CD4-positive, alpha-beta T cell treated with Interleukin-17A for 4 hours (primary cell): ENCODE results near the gene SPON1.
A peak's percentile ranks its signal among the peaks of the same experiment; 100 is the strongest.
"Not testable (repeated sequence)": the region's sequence is repeated elsewhere in the genome, so short reads cannot be mapped to it uniquely, and the experiment has no call there.

Experiments
- DNase-seq: peaks from one replicate; pipeline ENCODE4 v3.0.0-alpha.2; 2020; ENCODE audit warnings: mixed read lengths

Gene SPON1

GRCh38 chr11:14252501-14252900 lies 290.0 kb downstream of the SPON1 start:
- not testable (repeated sequence) for DNase-seq

DNA sequence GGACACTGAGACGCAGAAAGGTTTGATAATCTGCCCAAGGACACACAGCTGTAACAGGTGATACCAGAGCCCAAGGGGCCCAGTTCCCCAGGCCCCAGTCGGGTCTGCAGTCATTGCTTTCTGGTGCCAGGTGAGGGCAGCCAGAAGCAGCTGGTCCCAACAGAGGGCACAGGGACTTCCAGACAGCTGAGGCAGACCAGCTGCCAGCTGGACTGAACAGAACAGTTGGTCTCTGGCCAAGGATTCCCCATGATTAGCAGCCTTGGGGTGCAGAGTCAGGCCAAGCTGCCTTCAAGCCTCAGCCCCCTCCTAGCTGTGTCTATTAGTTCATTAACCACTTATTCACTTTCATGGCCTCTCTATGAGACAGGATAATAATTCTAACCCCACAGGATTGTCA lies 290.9 kb downstream of the SPON1 start:
- DNase-seq, result no peak

GRCh38 chr11:14253840-14254239 lies 291.3 kb downstream of the SPON1 start:
- no peak for DNase-seq

DNA sequence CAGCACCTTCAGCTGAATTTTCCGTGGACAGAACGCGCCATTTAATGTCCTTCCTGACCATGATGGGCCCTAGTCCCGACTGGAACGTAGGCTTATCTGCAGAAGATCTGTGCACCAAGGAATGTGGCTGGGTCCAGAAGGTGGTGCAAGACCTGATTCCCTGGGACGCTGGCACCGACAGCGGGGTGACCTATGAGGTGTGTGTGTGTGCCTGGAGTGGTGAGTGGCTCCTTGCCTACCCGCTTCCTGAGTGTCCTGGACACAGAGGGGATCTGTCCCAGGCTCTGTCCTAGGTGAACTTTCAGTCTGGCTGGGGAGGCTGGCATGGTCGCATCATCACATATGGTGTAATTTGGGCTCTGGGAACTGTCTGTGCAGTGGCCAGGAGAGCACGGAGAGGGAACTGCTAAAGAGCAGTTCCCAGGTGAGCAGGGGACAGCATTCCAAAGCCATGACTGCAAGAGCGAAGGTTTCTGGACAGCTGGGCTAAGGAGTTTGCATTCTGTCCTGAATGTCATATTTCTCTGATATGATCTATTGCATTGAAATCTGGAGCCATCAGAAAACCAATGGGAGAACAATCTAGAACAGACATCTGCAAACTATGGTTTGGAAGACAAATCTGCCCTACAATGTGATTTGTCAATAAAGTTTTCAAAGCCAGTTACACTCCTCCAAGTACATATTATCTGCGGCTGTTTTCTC lies 292.2 kb downstream of the SPON1 start:
- DNase-seq, result no peak

GRCh38 chr11:14255238-14255534 lies 292.7 kb downstream of the SPON1 start:
- DNase-seq, result no peak

GRCh38 chr11:14258221-14258935 lies 295.9 kb downstream of the SPON1 start:
- no peak for DNase-seq

DNA sequence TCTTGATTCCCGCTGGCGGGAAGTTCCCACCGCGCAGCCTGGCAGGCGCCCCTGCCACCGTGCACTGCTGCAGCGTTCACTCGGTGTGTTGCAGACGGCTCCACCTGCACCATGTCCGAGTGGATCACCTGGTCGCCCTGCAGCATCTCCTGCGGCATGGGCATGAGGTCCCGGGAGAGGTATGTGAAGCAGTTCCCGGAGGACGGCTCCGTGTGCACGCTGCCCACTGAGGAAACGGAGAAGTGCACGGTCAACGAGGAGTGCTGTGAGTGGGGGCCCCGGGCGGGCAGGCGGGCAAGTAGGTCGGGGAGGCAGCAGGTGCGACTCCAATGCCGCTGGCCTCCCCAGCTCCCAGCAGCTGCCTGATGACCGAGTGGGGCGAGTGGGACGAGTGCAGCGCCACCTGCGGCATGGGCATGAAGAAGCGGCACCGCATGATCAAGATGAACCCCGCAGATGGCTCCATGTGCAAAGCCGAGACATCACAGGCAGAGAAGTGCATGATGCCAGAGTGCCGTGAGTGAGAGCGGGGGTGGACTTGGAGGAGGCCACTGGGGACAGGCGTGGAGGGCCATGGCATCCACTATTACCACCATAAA lies 296.8 kb downstream of the SPON1 start:
- DNase-seq, result no peak

- DNase-seq, result no peak
These were observed 297.4 kb downstream of the SPON1 start for GRCh38 chr11:14259878-14260277.

DNA sequence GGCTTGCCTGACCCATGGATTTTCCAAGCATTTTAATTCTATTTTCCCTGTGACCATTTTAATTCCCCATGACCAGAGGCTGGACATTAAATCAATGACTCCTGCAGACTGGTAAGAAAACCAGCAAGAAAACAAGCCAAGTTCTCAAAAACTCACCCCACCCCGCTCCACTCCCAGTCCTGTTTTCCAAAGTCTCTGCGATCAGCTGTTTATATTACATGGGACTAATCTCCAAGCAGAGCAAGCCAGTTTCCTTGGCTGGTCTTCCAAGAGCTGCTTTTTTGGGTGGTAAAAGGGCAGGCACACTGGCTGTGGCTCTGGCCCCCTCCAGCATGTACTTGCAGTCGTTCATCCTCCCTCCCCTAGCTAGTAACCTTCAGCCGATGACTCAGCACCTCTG lies 298.5 kb downstream of the SPON1 start:
- no peak for DNase-seq

GRCh38 chr11:14262271-14262846 lies 299.8 kb downstream of the SPON1 start:
- DNase-seq, result no peak

GRCh38 chr11:14264966-14265365 lies 302.4 kb downstream of the SPON1 start:
- DNase-seq, result no peak

- no peak for DNase-seq
These were observed 304.1 kb downstream of the SPON1 start for GRCh38 chr11:14266622-14267021.

- no peak for DNase-seq
These were observed 305.5 kb downstream of the SPON1 start for GRCh38 chr11:14267861-14268635.

GRCh38 chr11:14269692-14270573 lies 307.4 kb downstream of the SPON1 start:
- DNase-seq, result no peak

DNA sequence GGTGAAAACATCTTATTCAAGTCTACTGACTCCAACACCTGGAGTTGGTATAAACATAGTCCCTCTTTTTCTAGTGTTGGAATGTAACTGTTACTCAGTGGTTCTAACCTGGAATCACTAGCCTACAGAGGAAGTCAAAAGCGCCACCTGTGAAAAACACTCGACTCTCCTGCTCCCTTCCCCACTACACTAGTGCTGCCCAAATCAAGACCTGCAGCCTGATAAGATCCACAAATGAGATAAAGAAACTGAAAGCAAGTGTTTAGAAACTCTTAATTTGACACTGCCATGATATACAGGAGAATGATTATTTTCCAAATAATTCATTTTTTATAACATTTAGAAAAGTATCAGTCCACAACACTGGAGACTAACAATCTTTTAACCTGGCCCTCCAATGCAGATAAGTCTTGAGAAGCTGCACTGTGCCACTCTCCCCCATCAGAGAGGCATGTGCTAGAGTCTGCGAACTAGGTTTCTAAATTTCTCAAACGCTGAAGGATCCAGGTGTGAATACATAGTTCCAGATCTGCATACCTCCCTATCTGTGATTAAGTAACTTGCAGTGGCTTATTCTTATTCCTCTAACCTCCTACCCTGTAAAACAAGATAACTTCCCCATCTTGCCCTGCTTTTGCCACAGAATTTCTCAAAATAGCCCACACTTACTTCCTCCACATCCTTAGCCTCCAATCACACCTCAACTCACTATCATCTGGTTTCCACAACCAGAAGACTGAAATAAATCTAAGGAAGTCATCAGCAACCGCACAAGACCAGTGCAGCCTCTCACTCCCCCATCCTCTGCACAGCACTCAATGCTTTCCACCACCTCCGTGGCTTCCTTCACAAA lies 308.4 kb downstream of the SPON1 start:
- peak; percentile 33 for DNase-seq

DNA sequence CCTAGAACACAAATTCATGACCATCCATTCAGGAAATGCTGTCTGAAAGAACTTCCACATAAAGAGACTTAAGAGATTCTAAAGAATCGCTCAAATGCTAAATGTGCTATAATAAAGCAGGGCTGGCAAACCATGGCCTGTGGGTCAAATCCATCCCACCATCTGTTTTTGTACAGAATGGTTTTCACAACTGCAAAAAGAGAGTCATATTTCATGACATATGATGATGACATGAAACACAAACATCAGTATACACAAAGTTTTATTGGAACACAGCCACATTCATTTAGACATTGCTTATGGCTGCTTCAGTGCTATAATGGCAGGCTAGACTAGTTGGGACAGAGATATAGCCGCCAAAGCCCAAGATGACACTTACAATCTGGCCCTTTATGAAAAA lies 311.4 kb downstream of the SPON1 start:
- no peak for DNase-seq

DNA sequence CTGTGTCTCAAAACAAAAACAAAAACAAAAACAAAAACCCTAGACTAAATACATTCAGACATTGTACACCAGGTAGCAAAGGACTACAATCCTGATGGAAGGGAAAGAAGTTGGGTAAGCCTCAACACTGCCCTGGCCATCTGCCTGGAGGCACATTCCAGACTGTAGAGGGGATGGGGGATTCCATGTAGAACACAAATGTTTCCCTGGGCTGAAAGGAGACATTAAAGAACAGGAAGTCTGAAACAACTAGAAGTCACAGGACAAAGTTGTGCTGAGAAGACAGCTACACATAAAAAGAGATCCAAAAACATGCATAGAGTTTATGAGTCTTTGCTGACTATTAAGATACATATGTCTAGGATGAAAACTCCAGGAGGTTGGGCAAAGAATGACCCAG lies 312.6 kb downstream of the SPON1 start:
- no peak for DNase-seq

- DNase-seq, result not testable (repeated sequence)
These were observed 316.3 kb downstream of the SPON1 start for GRCh38 chr11:14278869-14279268.

- no peak for DNase-seq
These were observed 325.8 kb downstream of the SPON1 start for GRCh38 chr11:14288189-14288935.

DNA sequence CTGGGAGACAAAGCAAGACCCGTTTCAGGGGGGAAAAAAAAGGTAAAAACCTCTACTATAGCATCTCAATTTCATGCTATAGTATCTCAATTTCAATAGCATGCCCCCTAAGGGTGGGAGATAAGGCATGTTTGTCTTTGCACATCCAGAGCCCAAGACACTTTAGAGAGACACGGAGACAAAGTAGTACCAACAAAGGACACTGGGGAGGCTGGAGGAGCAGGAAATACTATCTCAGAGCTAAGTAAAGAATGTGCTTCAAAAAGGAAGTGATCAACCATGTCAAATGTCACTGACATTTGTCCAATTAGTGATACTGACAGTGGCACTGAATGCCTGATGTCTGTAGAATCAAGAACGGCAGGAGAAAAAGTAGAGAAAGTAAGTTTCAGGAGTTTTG lies 327.9 kb downstream of the SPON1 start:
- DNase-seq, result no peak
